Suppressor macrophage treated with lipopolysaccharide for 1 hour (primary cell): ENCODE results near the gene RNF213.

Experiments used
- DNase-seq, 3 donors: peaks; one replicate each; pipeline ENCODE4 v3.0.0-alpha.2; 2020 to 2022

The RNF213 gene

DNA sequence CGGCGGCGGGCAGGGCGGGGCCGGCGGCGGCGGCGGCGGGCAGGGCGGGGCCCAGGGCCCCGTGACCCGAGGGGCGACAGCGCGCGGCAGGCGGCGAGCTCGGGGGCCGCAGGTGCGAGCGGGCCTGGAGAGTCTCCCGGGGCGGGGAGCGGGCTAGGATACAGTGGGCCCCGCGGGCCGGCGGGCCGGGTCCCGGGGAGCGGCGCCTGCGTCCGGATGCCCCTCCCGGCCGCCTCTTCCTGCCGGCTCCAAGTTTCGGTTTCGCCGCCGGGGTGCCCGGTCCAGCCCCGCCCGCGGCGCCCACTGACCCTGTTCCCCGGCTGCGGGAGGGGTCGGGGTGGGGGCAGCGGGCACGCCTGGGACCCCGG, at the start of gene RNF213:
TSS of gene RNF213 (plus strand) at position 62 of the 368 bp plus-strand sequence. CDS start 2,830 bp downstream, outside the sequence.
- DNase-seq: peak; percentile 73 to 90 (median 79)

DNA sequence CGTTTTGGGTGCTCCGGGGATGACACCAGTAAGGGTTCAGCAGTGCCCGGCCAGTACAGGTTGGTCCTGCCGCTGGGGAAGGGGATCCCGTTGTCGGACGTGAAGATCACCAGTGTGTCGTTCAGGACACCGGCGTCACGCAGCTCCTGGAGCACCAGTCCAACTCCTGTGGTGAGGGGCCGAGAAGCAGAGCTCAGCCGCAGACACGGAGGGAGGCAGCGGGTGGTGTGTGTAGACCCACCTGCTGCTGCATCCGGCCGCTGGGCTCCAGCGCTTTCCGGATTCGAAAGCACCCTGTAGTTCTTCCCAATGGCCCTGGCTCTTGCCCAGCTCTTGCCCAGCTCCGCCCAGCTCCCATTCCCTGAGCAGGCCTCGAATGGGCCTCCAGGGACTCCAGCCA, 48.5 kb upstream of the RNF213 start:
- no peak for DNase-seq

DNA sequence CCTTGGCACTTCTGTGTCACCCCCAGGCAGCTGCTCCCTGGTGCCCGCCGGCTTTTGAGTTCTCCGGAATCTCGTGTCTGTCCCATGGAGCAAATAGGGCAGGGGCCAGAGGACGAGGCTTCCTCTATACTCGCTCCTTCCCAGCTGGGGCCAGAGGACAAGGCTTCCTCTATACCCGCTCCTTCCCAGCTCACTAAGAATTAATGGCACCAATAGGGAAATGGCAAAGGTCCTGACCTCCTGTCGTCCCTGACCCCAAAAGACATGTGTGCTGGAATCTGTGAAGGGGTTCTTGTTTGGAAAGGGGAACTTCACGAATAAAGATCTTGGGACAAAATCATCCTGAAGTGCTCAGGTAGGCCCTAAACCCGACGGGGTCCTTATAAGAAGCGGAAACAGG, 48.1 kb upstream of the RNF213 start:
- DNase-seq: no peak

- peak; percentile 82 to 89 (median 88) for DNase-seq
Observed at GRCh38 chr17:80212962-80213642, 47.5 kb upstream of the RNF213 start.

- no peak for DNase-seq
Observed at GRCh38 chr17:80213643-80213975, 47.0 kb upstream of the RNF213 start.

DNA sequence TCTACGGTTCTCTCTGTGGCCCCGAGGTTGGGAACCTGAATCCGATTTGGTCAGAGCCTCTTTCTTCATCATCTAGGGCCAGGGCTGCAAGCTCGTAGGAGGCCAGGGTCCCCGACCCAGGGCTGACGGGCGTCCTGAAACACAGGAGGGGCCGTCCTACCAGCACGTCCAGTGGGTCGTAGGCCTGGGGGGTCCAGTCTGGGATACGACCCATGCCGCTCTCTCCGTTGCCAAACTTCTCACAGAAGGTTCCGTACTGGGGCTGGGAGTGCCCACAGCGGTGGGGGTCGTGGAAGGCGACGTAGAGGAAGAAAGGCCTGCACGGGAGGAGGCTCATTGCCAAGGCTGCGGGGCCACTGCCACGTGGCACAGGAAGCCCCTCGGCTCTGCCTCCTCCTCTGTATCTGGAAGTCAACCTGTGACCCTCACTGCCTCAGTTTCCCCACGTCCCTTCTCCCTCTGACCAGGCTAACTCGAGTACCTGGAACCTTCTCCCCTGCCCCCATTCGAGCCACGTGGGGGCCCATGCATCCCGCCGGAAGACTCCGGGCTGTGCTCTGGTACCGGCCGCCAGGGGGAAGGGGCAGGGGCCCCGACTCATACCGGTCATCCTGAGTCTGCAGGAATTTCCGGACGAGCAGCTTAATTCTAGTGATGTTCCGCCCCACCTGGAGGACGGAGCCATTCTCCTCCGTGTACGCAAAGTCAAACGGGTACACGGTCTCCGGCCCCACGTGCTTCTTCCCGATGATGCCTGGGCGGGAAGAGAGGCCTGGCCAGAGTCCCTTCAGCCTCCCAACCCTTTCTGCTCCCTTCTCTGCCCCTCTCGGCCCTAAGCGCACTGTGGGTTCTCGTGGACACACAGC, 46.4 kb upstream of the RNF213 start:
- no peak for DNase-seq

DNA sequence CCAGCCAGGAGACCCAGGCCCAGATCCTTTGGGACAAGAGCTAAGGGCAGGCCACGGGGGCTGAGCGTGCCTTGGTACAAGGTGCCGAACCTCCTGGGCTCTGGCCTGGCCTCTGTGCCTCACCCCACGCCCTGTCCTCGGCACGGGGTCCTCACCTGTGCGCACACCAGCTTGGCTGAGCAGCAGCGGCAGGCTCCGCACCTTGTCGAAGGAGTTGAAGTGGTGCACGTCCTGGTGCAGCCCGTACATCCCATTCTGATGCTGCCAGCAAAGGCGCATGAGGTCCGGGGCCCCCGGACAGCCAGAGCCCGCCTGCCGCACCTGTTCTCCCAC, 45.8 kb upstream of the RNF213 start:
- no peak for DNase-seq

GRCh38 chr17:80216473-80217456, 43.9 kb upstream of the RNF213 start:
- no peak for DNase-seq

DNA sequence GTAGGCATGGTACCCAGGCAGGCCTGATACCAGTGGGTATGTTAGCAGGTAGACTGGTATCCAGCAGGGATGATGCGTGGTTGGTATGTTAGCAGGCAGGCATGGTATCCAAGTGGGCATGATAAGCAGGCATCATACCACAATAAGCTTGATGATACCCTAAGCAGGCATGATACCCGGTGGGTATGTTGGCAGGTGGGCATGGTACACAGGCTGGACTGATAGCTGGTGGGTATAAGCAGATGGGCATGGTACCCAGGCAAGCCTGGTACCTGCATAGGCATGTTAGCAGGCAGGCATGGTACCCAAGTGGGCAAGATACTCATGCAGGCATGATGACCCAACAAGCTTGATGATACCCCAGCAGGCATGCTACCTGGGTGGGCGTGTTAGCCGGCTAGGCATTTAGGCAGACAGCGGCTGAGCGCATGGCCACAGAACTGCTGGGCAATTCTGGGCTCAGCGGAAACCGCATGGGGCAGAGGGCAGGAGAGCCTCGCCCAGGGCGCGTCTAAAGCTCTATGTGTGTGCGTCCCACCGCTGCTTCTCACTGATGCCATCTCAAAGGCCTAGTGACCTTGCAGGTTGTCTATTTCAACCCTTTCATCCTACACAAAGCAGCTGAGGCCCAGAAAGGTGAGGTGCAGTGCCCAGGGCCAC, 42.8 kb upstream of the RNF213 start:
- DNase-seq: no peak

- no peak for DNase-seq
Observed at GRCh38 chr17:80218391-80218790, 42.3 kb upstream of the RNF213 start.

DNA sequence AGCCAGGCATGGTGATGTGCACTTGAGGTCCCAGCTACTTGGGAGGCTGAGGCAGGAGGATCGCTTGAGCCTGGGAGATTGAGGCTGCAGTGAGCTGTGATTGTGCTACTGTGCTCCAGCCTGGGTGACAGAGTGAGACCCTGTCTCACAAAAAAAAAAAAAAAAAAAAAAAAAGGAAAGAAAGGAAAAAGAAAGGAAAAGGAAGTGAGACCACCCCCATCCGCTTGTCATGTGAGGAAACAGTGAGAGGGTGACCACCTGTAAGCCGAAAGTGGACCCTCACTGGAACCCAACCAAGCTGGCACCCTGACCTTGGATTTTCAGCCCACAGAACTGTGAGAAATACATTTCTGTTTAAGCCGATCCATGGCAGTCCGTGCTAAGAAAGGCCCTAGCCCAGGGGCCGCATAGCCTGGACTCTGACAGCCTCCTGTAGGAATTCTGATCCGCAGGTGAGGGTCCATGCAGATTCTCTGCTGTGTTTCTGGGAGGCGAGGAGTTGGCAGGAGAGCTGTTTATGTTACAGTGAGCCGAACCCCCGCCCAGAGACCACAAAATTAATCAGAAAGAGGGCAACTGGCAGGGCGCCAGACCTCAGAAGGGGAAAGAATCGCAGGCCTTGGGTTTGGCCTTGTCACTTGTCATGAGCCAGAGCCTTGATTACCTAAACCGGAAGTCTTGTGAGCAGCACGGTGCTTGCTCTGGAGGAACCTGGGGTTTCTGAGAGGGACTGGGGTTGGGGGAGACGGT, 41.5 kb upstream of the RNF213 start:
- DNase-seq: peak; percentile 97 to 99 (median 98)

DNA sequence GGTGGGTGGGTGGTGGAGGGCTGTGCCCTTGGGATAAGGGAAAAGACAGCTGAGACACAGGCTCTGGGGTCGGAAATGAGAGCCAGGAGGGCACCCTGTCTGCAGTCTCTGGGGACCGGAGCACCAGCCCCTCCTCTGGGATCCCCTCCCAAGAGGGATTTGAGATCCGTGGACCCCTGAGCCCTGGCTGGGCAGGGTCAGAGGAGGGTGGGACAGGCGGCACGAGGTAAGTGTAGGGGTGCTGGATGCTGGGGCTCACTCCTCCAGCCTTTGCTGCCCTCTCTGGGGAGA, 40.9 kb upstream of the RNF213 start:
- DNase-seq: no peak

DNA sequence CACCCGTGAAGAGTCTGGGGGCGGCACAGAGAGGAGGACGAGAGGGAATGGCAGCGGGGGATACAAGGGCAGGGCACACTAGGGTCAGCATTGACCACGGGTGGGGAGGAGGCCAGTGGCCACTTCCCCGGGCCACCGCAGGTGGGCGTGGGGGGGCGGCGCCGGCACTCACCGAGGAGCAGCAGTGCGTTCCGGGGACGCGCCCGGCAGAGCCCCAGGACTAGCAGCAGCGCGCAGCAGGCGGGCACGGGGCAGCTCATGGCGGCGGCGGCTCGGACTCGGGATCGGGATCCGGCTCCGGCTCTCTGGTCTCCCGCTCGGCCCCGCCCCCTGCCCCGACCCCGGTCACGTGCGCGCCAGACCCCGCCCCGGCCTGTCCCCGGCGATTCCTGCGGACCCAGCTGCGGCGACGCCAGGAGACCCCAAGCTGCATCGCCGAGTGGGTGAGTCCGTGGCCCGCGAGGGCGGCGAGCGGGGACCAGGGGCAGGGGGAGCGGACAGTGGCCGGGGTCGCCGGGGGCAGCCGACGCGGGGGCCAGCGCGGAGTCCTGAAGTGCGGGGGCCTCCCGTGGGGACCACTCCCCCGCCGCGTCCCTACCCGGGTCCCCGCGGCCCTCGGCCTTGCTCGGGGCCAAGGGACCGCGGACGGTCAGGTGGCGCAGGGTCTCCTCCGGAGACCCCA, 40.5 kb upstream of the RNF213 start, which contains the start of the genes SGSH and SLC26A11:
TSS of gene SGSH (minus strand) at position 280 of the 682 bp plus-strand sequence. CDS start at position 260, 20 bp downstream.
TSS of gene SLC26A11 (plus strand) at position 374 of the 682 bp plus-strand sequence. CDS start 1,134 bp downstream, outside the sequence.
- DNase-seq: peak; percentile 80 to 94 (median 88)

GRCh38 chr17:80220736-80221215, 39.9 kb upstream of the RNF213 start:
- peak in 1 of 3 donors; percentile 31 for DNase-seq

GRCh38 chr17:80221351-80222105, 39.1 kb upstream of the RNF213 start:
- DNase-seq: no peak

DNA sequence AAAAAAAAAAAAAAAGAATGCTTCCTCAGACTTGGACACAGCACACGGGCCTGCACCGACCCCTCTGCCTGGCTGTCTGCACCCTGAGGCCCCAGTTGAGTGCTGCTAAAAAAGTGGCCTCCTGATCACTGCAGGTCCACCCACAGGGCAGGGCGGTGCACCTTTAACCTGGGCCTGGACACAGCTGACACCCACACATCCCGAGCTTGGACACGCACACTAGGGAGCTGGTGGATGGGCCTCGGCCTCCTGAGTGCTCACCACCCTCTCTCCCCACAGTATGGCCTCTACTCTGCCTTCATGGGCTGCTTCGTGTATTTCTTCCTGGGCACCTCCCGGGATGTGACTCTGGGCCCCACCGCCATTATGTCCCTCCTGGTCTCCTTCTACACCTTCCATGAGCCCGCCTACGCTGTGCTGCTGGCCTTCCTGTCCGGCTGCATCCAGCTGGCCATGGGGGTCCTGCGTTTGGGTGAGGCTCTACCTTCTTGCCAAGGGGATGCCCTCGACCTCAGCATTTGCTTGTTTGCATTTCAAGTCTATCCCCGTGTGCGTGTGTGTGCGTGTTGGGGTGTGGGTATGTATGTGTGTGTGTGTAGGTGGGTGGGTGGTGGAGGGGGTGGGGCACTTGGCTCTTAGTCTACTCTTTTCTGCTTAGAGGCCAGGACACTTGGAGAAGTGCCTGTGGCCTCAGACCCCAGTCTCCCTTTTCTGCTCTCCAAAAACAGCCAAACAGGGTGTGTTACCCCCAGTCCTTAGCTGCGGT, 38.1 kb upstream of the RNF213 start:
- DNase-seq: no peak

GRCh38 chr17:80223142-80223815, 37.4 kb upstream of the RNF213 start:
- no peak for DNase-seq

GRCh38 chr17:80223838-80224497, 36.7 kb upstream of the RNF213 start:
- peak in 1 of 3 donors; percentile 27 for DNase-seq
